SU-DHL-6 (cell line): ENCODE results near the gene ARHGEF37.

ENCODE experiments used
- CTCF ChIP-seq: fragments of 200-600 bp; sonication (generic); IDR thresholded peaks from one replicate; pipeline ENCODE4 v1.5.1; 2017; ENCODE audit warnings: antibody characterized with exemption, mild to moderate bottlenecking, low read length, moderate library complexity; ENCODE audit not compliant: insufficient read depth, poor library complexity, severe bottlenecking
- EZH2phosphoT487 ChIP-seq: fragments of 200-600 bp; sonication (generic), shearing (Covaris generic); conservative IDR thresholded peaks from 2 replicates; pipeline ENCODE4 v1.6.1; 2018; ENCODE audit warnings: mild to moderate bottlenecking, antibody characterized with exemption, low read length, moderate library complexity, mixed read lengths

DNA sequence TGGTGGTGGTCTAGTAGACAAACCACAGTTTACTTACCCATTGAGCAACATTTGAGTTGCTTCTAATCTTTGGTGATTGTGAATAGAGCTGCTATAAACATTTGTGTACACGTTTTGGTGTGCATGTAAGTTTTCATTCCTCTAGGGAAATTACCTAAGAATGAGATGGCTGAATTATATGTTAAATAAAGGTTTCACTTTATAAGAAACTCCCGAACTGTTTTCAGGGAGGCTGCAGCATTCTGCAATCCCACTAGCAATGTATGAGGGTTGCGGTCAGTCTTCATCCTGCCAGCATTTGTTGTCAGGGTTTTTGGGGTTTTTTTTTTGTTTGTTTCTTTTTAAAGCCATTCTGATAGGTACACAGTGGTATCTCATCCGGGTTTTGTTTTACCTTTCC lies 103.1 kb downstream of the ARHGEF37 start:
- TF ChIP-seq CTCF: no peak
- TF ChIP-seq EZH2phosphoT487: no peak
